Activated CD4-positive, alpha-beta T cell treated with anti-CD3 and anti-CD28 coated beads, Interleukin-2, amount 50 U/mL, for 24 hours (primary cell): ENCODE data around the gene ALDH3A1.

ENCODE experiments used
- DNase-seq, 2 donors: peaks; one replicate each; pipeline ENCODE4 v3.0.0-alpha.2; 2020; ENCODE audit warnings: low read depth in 1 of 2, low spot score in 1 of 2

ALDH3A1 gene

DNA sequence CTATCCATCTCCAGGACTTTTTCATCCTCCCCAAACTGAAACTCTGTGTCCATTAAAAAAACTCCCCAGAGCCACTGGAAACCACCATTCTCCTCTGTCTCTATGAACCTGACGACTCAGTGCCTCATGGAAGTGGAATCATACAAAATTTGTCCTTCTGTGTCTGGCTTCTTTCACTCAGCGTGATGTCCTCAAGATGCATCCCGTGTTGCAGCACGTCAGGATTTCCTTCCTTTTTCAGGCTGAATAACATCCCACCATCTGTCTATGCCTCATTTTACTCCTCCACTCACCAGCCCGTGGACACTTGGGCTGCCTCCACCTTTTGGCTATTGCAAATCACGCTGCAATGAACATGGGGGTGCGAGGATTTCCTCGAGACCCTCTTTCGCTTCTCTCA lies 12.6 kb upstream of the ALDH3A1 start:
- no peak for DNase-seq

DNA sequence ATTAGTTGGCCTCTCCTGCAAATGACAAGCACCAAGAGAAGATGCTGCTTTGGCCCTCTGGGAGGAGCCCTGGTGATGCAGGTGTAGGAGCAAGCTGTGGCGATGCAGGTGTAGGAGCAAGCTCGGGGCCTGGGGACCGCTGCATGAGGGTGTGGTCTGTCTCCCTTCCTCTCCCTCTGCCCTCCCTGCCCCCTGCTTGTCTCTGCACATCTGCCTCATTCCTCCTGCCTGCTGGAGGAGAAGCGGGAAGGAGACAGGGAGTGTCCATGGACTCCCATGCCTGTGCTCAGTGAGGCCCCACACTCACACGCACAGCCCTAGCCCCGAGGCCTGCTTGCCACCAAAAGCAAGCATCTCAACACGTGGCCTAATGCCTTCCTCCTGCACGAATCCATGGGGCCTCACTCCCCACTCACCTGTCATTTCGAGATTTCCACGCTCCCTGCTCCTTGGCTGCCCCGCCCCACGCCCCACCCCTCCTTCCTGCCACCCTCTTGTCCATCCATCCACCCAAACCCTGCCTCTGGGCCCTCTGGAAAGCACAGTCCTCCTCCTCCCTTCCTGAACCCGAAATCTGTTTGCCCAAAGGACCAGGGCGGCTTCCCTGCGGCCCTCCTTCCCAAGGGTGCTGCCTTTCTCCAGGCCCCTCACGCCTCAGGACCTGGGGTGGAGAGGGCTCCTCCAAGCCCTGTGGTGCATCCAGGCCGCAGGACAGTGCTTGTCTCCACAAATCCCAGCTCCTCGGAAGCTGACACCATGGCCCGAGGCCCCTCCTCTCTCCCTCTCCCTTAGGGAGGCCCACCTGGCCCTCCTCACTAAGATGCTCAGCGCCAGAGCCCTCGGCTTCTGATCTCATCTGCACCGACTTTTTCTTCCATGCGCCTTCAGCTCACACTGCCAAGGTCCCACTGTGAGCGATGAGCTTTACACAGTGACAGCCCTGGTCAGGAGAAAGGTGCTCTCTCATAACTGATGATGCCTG lies 11.8 kb upstream of the ALDH3A1 start:
- no peak for DNase-seq

DNA sequence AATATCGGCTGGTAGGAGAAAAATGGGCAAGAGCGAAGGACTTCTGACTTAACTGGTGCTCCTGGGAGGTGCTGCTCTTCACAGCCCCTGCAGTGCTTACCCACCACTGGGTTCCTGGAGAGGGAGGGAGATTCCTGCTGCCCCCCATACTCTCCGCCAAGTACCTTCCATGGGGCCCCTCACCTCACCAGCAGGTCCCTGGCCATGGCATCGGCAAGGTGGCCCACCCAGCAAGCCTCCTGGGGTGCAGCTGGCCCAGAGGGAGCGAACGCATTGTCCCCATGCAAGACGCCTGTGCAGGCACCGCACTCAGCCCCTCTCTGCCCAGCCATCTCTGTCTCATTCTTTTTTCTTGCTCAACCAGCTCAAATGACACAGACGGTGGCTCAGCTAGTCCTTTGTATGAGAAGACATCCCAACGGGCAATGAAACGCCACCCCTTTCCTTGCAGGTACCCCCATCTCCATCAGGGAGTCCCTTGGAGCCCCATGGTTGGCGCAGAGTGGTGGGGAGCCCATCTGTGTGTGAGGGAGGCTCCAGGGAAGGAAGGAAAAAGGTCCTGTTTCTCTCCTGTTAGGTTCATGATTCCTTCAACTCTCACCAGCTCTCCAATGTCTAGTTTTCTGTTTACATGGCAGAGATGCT lies 9.6 kb upstream of the ALDH3A1 start:
- no peak for DNase-seq

DNA sequence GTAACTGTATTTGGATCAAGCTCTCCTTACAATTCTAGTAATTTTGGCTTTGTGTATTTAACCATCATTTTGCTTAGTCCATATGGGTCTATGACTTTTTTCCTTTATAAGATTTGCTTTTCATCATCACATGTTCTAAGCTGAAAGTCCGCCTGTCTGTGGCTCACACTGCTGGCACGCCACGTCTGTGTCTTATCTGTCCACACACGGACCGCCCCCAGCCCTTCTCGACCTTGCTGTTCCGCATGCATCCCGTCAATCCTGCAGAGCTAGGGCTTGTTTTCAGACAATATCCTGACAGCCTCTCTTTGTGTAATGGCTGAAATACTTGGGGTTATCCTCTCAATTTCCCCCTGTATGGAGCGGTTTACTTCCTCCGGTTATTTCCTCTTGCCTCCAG lies 8.4 kb upstream of the ALDH3A1 start:
- DNase-seq, result no peak

DNA sequence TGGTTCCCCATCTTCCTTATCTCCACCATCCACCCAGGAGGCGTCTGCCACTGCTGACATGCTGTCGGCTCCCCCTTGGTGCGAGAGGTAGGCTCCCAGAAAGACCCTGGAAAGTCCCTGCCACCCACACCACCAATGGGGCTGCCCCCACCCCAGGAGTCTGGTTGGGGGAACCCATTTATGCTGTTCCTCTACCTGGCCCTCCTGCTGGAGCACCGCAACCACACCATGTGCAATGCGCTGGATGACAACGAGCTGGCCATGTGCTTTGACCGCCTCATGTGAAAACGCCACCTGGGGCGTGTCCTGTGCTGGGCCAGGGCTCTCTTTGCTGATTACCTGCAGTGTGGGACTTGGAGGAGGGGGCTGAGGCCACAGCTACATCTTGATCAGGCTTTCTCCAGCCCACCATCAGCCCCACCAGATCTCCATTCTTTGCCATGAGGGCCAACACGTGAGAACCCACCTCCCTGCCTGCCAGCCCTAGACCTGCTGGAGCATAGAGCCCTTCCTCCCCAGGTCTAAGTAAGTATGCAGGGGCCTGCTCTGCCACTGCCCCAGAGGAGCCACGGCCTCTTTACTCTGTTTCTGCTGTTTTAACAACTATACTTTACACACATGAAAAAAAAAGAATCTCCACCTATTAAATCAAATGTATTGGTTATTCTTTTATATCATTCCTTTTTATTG lies 7.9 kb upstream of the ALDH3A1 start:
- DNase-seq, result no peak

DNA sequence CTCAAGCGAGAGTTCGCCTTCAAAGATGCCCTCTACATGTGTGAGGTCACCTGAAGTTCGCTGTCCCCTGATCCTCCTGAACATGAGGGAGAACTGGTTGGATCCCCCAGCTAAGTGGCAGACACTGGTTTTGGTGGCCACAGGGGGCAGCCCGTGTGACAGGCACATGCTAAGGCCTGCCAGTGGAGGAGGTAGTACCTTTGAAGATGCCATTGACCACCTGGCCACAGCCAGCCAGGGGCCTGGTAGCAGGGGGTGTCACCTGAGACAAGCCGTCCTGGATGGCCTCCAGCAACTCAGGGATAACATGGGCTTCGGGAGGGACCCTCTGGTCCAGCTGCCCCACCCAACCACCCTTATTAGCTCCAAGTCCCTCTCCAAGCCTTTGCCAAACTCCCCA lies 7.3 kb upstream of the ALDH3A1 start:
- no peak for DNase-seq

DNA sequence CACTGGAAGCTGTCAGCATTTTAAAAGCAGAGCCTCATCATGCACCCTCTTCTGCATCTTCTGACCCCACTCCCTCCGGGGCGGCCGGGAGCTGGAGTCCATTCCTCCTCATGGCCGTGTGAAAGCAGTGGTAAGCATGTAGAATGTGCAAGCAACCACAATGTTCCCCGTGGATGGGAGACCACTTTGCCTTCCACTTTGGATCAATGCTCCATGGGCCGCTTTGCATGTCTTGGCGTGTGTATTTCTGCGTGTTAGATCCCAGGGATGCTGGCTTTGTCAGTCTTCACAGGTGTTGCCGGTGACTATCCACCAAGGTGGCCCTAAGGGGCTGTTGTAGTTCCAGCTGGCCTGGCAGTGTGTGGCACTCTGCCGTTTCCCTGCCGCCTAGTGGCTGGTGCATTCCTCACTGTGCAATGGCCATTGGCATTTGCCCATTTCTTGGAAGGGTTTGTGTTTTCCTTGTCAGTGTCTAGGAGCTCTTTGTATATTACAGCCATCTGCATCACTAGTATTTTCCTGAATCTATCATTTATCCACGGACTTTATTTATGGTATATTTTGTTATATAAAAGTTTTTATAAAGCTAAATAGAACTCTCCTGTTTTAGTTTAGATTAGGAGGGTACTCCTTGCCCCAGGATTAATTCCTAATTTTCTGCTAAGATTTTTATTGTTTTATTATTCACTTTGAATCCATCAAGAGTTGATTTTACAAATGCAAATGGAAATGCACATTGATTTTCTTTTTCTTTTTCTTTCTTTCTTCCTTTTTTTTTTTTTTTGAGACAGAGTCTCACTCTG lies 5.8 kb upstream of the ALDH3A1 start:
- no peak for DNase-seq

DNA sequence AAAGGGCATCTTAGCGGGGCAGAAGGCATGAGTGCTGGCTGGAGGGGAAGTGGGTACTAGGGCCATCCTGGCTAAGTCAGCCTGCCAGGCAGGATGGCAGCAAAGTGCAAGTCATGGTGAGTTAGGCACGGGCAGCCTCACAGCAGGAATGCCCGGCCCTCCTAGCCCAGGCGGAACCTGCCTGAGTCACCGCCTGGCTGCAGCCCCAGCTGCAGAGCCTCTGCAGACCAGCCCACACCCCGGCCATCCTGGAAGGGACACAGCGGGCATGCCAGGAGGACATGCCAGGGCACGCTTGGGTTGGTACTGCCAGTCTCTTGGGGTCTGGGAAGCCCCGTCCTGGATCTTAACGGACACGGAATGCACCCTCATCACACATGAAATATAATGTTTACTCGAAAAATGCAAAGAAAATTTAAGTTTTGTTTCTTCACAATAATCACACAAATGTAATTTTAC lies 5.0 kb upstream of the ALDH3A1 start:
- no peak for DNase-seq

DNA sequence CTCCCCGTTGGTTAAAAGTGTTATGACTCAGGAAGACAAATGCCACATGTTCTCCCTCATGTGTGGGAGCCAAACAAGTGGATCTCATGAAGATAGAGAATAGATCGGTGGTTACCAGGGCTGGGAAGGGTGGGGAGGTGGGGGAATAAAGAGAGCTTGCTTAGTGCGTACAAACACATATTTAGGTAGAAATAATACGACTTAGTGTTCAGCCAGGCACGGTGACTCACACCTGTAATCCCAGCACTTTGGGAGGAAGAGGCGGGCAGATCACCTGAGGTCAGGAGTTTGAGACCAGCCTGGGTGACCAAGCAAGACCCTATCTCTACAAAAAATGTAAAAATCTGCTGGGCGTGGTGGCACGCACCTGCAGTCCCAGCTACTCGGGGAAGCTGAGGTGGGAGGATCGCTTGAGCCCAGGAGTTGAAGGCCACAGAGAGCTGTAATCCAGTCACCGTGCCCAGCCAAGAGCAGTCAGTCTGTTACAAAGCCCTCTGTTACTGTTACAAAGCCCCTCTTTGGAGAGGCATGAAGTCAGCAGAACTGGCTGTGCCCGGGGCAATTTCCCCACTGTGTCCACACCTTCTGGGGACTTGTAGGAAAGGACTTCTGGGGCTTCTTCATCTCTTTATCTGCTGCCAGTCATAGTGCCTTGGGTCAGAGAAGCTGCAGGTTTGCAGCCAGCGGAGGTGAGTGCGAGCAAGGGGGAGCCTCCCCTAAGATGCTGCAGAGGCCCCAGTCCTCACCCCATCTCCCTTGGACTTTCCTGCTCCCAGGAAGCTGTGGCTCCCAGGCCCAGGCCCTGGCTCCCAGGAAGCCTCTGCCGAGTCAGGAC lies 4.3 kb upstream of the ALDH3A1 start:
- DNase-seq, result no peak

DNA sequence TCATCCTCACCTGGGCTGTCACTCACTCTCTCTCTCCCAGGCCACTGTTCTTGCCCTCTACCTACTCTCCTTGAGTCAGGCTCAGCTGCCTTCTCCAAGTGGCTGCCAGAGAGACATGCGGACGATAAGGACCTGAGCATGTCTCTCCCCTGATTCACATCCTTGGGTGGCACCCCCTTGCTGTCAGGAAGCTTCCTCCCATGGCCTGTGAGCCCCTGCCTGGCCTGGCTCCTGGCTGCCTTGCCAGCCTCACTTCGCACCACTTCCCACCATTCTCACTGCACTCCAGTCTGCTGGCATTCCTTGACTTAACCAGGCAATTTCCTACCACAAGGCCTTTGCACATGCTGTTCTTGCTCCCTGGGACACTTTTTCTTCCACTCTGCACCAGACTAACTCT lies 2.7 kb upstream of the ALDH3A1 start:
- no peak for DNase-seq

DNA sequence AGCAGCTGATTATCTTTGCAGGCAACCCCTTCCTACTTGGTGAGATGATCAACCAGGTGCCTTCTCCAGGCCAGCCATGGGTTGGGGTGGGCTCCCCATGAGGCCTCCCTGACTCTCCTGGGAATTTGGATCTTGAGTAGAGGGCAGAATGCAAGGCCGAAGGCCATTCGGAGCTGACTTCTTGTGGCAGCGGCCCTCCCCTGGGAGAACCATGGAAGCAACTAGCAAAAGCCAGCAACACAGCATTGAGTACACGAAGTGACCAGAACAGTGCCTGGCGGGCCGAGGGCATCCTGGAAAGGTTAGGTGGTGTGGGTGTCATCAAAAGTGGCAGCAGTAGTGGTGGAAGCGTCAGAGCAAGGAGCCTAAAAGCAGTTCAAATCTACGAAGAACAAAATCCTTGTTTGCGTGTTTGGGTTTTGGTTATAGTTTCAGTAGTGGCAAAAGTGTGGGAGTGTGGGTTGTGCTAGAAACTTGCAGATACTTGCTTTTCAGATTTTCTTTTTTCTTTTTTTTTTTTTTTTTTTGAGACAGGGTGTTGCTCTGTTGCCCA lies 2.0 kb upstream of the ALDH3A1 start:
- DNase-seq, result no peak

DNA sequence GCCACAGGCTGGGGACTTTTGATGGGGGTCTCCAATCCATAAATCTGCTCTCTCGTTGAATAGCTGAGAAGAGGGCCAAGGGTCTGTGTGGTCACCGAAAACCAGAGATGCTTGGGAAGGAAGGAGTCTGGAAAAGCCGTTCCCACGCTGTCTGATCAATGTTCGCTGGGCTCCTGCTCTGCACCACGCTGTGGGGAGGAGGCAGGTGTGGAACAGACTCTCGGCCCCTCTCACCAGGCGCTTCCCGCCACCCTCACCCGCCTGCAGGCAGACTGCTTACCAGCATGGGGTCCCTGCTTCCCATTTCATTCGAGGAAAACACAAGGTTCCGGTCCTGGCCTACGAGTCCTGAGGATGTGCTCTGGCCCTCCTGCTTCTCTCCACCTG lies 702 bp upstream of the ALDH3A1 start:
- no peak for DNase-seq

DNA sequence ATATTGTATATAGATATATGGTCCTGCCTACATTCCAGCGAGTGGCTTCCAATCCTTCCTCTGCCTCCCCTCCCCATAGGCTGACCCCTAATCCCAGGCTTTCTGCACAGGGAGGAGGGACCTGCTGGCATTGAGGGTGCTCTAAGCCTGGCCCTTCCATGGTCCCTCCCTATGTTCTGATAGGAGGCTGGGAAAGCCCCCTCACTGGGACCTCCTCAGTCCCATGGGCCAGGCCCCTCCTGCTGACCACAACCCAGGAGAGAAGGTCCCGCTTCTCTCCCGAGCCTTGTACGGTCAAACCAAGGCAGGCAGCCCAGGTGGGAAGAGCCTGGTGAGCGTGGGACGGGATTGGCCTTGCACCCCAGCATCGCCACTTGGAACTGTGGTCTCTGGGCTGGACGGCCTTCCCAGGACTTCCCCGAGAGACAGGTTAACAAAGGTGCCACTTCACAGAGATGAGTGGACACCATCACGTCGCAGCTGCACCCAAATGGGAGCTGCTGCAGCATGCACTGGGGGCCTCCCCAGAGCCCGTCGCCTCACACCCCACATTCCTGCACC lies 859 bp downstream of the ALDH3A1 start:
- DNase-seq, result no peak

DNA sequence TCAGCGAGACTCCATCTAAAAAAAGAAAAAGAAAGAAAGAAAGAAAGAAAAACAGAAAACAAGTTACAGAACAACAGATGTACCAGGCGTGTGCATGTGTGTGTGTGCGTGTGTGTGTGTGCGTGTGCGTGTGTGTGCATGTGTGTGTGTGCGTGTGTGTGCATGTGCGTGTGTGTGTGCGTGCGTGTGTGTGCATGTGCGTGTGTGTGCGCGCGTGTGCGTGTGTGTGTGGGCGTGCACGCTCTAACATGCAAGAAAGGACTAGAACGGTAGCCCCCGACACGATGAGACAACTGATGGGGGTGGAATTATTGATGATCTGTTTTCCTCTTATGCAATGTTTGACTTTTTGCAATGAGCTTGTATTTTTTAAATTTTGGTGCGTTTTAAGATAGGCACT lies 1.6 kb downstream of the ALDH3A1 start:
- DNase-seq, result no peak

DNA sequence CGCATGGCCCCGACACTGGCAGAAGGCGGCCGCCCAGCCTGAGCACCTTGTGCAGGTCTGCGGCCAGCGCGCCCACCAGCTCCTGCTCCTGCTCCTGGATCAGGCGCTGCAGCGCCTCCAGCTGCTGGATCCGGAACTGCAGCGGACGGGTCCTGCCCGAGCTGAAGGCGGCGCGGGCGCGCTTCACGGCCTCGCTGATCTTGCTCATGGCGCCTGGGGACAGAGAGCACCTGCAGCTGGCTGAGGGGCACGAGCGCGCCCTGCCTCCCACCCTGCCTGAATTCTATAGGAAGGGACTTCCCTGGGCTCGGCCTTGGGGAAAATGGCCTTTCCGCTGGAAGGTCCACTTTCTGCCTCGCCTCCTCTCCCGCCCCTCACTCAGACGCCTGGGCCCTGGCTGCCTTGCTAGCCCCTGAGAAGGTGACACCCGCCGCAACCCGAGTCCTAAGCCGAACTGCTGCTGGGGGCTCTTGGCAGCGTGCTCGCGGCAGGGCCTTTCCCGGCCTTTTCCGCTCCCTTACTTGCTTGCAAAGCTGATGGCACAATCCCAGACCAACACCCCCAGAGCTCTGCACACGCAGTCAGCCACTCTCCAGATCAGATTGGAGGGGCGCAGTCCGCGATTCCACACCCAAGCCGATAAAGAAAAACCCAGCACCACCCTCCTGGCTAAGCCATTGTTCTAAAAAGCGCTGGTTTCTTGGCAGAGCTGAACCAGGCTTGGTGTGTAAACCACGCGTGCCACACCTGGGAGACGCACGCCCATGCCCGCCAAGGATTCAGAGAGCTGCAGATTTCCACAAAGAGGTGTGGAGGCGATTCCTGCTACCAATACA lies 3.0 kb downstream of the ALDH3A1 start:
- peak; percentile 69 to 76 for DNase-seq

DNA sequence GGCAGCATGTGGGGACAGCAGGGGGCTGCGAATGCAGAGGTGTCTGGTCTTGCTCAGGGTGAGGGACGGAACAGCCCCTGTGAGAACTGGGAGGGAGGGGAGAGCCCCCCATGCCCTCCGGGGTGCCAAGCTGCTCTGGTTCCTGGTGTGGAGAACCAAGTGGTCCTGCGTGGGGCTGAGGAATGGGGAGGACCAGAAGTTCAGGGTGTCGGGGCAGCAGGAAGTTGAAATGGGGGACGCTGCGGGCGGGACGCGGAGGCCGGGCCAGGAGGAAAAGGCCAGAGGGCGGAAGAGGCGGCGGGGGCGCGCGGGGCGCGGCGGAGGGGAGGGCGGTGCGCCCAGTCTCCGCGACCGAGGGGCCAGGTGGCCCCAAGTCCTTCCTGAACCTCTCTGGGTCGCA lies 3.6 kb downstream of the ALDH3A1 start:
- DNase-seq, result no peak

DNA sequence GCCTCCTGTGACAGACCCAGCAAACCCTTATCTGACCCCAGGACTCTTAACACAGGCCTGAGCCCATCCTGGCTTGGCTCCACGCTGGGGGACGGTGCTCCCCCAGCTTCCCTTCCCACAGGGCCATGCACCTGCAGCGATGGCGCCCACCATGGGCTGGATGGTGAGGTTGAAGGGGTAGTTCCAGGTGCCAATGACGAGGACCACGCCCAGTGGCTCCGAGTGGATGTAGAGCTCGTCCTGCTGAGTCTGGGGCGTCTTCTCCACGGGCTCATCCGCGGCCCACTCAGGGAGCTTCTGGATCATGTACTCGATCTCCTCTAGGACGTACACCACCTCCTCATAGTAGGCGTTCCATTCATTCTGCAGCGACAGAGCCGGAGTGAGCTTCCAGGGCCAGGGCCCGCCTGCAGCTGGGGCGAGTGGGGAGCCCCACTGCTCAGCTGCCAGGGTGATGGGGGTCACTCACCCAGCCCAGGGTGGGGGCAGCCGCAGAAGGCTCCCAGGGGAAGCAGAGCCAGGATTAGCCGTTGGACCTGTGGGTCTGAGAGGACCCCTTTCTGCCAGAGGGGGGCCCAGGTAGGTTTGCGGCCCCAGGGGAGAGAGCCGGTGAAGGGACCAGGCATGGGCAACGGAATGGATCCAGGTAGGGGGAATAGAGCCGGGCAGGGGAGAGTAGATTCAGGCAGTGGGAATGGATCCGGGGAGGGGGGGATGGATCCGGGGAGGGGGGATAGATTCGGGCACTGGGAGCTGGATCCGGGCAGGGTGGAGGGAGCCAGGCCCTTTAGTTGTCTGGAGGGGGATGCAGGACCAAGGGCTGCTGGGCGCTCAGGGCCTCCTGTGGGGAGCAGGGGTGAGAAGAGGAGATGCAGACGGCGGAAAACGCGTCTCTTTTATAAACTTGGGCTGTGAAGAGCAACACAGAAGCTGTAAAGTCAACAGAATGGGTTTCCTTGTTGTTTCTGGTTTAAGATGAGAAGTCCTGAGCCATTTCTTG lies 4.7 kb downstream of the ALDH3A1 start:
- no peak for DNase-seq
